DND-41 (cell line): ENCODE data around the gene CTRB1.

Experiments
- EZH2 ChIP-seq: IDR thresholded peaks from 3 replicates; pipeline ENCODE4 v1.6.1; 2012; ENCODE audit warnings: borderline replicate concordance, low read depth, mild to moderate bottlenecking, moderate library complexity, low read length, inconsistent platforms; ENCODE audit not compliant: severe bottlenecking
- TF ChIP-seq, protein P1 (sequence below): IDR thresholded peaks from 2 replicates; pipeline ENCODE4 v1.5.1; 2012; ENCODE audit warnings: borderline replicate concordance, low read length, moderate library complexity, mild to moderate bottlenecking; ENCODE audit not compliant: poor library complexity, severe bottlenecking; ENCODE audit errors: extremely low read depth

DNA sequence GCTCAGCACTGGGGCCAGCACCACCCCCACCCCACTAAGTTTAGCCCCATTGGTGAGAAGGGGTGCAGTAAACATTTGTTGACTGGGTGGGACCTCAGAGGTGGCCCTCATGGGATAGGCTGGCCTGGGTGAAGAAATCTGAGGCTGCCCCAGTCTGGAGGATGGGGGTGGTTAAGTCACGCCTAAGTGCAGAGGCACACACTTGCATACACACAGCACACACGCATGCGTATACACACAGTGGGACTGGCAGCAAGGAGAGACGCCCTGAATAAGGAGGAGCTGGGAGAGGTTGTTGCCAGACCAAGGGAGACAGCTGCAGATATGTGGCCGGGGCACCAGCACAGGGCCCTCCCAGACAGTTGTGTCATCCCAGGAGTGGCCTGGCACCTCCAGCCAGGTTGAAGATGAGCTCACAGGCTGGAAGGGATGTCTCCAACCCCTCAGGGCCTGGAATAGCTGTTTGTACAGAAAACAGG lies 35.6 kb downstream of the CTRB1 start:
- TF ChIP-seq, protein P1, sequence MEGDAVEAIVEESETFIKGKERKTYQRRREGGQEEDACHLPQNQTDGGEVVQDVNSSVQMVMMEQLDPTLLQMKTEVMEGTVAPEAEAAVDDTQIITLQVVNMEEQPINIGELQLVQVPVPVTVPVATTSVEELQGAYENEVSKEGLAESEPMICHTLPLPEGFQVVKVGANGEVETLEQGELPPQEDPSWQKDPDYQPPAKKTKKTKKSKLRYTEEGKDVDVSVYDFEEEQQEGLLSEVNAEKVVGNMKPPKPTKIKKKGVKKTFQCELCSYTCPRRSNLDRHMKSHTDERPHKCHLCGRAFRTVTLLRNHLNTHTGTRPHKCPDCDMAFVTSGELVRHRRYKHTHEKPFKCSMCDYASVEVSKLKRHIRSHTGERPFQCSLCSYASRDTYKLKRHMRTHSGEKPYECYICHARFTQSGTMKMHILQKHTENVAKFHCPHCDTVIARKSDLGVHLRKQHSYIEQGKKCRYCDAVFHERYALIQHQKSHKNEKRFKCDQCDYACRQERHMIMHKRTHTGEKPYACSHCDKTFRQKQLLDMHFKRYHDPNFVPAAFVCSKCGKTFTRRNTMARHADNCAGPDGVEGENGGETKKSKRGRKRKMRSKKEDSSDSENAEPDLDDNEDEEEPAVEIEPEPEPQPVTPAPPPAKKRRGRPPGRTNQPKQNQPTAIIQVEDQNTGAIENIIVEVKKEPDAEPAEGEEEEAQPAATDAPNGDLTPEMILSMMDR, result no peak
- no peak for TF ChIP-seq EZH2
